HL-60/S4 treated with phorbol 12-myristate 13-acetate at 8.2 ng/mL for 4 days and 3 days (cell line): Measurements from ENCODE around the gene LGR6.
"Not testable (repeated sequence)": the region's sequence is repeated elsewhere in the genome, so short reads cannot be mapped to it uniquely, and the experiment has no call there.

Source experiments
- in situ Hi-C: fragments of 300-500 bp; cut with MboI; formaldehyde crosslinking; loops from 2 replicates; pipeline ENCODE4 v1.15.0; 2022; ENCODE audit warnings: low sequenced_read_pairs

Gene LGR6

DNA sequence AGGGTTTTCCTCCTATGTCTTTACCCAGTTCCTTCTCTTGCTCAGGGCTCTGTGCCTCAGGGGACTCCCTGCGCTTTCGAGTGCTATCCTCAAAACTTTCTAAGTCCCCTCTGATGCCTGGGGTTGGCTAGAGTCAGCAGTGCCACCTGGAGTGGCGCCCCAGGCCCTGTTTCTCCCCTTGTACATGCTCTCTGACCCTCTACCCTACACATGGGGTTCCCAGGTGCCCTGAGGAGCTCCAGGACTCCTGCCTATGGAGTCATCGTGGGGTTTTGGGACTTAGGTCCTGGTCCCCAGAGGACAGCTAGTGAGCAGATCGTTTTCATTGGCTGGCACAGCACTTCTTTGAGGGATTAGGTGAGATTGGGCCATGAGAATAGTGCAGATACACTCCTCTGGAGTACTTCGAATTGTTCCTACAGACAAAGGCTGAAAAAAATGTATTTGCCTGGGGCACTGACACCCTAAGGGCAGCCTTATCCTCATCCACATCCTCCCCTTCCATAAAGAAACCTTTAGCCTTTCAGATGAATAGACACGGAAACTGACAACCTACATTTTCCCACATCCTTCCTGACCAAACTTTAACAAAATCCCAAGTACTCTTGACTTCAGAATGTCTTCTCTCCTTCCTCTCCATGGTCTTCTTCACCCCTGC is 41.5 kb downstream of the LGR6 start:
- in situ Hi-C loops = no loop called here

DNA sequence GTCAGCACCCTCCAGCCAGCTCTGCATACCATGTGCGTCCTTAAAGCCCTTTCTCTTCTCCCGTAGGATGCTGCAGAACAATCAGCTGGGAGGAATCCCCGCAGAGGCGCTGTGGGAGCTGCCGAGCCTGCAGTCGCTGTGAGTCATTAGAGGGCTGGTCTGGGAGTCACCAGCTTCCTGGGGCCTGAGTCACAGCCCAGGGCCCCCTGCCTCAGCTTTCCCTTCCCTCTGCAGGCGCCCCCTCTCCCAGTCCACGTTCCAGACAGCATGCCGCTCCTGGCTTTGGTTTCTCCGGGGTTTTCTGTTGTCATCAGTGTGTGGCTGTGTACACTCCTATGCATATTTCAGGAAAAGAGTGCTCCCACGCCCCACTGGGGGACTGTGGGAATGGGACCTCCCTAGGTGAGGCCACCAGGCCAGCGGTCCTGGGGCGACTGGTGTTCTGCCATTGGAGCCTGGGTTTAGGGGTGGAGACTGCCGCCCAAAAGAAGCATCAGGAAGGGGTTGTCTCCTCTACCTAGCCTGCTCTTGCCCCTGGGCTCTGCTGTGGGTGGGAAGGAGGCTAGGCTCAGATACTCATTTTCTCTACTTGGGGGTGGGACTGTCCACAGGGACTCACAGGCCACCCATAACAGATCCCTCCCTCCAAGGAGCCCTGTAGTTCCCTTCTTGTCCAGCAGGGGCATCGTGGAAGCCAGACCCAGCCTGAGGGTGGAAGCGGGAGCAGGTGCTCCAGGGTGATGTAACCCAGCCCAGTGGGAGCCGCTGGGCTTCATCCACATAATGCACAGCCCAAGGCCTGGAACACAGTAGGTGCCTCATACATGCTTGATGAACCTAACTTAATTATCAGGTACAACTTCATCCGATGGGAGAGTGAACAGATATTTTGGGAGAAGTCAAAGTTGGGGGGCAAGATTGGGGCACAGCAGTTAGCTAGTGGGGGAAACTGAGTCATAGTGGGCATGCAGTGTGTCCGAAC is 42.5 kb downstream of the LGR6 start:
- in situ Hi-C loops = no loop called here

DNA sequence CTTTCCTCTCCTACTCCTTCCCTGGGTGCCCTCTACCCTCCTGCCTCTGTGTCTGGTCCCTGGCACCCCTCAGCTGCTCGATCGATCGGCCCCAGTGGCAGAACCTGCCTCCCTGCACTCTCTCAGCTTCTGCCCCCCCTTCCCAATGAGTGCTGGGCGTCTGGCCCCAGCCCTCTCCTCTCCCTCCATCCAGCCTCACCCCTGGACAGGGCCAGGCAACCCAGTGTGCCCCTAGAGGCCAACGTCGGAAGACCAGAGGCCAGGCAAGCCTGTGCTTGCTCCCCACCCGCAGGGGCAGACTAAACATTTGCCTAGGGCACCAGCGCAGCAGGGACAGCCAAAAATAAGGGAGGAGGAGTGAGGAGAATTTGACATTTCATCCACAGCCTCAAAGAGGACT is 43.5 kb downstream of the LGR6 start:
- in situ Hi-C loops = no loop called here

DNA sequence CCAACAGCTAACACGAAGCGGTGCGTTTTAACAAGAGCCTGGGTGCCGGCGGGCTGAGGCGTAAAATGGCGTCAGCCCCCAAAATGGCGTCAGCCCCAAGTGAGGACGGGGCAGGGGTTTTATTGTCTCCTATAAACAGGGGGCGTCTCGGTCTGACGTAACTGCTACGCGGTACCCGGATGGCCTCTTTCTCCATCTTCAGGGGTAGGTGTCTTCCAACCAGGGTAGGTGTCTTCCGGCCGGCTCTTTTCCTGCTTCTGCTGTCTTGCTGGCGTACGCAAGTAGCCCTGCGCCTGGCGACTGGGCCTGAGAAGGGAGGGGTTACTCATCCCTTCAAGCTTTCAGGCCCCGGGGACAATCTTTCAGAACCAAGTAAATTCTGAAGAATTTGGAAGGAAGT is 45.3 kb downstream of the LGR6 start:
- in situ Hi-C loops = no loop called here

DNA sequence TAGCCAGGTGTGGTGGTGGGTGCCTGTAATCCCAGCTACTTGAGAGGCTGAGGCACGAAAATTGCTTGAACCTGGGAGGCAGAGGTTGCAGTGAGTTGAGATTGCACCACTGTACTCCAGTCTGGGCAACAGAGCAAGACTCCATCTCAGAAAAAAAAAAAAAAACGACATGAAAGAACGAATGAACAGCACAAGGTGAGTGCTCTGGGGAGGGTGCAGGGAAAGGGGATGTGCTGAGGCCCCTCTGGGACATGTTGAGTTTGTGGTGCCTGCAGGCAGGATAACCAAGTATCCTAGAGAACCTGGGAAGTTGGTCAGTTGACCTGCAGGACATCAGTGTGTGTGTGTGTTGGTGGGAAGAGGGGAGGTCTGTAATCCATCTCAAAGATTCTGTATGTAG is 46.6 kb downstream of the LGR6 start:
- in situ Hi-C loops = not testable (repeated sequence)

DNA sequence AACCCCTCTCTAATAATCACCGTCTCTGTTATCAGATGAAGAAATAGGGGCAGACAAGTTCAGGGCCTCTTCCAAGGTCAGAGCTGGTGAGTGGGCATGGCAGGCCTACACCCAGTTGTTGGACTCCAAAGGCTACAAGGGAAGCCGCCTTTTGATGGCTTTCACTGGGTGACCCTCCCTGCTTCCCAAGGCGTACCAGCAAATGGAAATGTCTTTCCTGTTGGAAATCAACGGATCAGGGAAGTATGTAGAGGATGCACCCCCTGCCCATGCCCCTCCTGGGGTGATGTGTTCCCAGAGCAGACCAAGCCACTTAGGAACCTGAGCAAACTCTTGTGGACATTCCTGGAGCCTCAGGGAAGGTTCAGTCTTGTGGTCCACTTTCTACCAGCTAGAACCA is 47.4 kb downstream of the LGR6 start:
- in situ Hi-C loops = no loop called here

DNA sequence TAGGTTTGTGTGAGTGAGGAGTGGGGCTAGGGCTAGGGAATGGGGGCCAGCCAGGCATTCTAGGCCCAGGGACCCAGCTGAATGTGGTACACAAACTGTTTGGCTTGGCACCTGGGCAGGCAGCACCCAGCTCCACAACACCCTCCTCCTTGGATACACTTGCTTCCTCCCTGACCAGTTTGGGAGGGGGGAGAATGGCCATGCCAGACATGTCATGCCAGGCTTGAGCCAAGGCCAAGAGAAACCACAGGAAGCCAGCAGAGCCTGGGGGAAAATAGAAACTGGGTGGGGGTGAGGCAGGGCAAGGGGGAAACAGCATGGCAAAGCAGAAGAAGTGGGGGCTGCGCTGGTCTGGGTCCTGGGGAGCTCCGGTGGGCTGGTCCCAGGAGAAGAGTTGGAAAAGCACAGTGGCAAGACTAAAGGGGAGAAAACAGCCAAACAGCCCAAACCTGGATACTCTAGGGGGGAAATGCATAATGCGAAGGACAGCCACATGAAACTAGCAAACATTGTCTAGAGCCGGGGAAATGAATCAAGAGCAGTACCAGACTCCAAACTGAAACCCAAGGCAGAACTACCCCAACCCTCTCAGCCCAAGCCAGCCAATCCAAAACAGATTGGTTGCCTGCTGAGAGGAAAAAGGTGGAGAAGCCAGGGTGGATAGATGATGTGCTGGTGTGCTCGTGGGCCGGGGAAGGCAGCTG is 47.9 kb downstream of the LGR6 start:
- in situ Hi-C loops = no loop called here

DNA sequence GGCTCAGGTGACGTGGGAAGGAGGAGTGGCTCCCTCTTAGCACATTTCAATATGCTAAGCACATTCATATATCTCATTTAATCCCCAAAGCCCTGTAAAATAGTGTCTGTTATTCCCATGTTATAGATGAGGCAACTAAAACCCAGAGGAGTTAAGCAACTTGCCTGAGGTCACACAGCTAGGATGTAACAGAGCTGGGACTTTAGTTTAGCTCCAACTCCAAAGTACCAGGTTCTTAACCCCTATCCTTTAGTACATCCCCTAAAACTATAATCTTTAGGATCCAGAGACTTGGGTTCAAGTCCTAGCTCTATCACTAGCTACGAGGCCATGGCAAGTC is 48.5 kb downstream of the LGR6 start:
- in situ Hi-C loops = no loop called here

DNA sequence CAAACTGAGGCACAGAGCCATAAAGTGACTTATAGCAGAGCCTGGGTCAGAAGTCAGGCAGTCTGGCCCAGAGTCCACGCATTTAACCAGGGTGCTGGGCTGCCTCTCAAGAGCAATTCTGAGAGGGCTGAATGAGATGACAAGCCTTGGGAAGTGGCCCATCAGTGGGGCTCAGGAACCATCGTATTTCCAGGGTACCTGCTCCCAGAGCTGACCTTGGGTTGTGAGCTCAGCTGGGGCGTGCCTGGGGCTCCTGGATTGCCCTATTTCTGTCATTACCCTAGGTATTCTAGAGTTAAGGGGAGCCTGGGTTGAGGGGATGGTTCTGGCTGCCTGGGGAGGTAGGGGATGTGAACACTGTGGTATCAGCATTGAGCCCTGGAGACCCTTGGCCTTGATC is 49.4 kb downstream of the LGR6 start:
- in situ Hi-C loops = no loop called here

DNA sequence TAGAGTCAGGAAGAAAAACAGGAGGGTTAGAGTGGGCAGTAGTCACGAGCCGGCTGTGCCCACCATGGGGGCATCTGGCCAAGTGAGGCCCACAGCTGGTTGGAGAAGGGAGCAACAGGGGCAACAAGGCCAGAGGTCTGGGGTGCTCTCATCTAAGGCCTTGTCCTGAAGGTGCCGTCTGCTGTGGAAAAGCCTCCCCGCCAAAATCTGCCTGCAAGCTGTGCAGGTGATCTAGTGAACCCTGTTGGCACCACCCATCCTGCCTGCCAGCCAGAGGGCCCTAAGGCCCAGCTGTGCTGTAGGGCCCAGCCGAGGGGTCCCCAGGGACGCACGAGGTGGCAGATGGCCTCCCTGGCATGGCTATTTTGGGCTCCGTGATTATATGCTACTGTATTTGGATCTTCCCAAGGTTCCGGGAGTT is 51.3 kb downstream of the LGR6 start:
- in situ Hi-C loops = no loop called here

DNA sequence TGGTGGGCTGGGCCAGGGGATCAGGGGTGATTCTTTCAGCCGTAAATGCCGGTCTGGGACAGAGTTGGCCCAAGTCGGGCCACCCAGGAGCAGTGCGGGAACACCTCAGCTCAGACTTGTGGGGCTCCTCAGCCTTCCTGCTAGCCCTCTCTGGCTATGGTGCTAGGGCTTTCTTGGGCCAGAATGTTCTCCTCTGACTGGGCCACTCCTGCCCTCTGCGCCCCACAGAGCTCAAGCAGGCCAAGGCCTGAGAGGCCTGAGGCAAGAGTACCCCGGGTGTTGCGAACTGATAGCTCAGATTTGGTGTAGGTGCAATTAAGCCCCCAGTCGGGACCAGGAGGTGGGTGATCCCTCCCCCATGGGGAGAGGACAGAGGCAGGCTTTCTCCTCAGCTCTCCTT is 51.8 kb downstream of the LGR6 start:
- in situ Hi-C loops = no loop called here

DNA sequence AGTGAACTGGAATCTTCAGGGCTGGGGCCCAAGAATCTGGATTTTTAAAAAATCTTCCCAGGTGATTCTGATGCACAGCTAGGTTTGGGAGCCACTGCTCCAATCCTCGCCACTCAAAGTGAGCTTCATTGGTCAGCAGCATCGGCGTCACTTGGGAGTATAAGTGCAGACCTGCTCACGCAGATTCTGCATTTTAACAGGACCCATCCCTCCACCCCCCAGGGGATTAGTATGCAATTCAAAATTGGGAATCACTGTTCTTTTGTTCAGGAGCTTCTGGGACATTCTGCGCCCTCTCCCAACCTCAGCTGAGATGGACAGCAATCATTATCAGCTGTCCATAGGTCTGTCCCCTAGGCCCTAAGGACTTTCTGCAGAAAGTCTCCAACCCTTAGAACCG is 53.5 kb downstream of the LGR6 start:
- in situ Hi-C loops = no loop called here

DNA sequence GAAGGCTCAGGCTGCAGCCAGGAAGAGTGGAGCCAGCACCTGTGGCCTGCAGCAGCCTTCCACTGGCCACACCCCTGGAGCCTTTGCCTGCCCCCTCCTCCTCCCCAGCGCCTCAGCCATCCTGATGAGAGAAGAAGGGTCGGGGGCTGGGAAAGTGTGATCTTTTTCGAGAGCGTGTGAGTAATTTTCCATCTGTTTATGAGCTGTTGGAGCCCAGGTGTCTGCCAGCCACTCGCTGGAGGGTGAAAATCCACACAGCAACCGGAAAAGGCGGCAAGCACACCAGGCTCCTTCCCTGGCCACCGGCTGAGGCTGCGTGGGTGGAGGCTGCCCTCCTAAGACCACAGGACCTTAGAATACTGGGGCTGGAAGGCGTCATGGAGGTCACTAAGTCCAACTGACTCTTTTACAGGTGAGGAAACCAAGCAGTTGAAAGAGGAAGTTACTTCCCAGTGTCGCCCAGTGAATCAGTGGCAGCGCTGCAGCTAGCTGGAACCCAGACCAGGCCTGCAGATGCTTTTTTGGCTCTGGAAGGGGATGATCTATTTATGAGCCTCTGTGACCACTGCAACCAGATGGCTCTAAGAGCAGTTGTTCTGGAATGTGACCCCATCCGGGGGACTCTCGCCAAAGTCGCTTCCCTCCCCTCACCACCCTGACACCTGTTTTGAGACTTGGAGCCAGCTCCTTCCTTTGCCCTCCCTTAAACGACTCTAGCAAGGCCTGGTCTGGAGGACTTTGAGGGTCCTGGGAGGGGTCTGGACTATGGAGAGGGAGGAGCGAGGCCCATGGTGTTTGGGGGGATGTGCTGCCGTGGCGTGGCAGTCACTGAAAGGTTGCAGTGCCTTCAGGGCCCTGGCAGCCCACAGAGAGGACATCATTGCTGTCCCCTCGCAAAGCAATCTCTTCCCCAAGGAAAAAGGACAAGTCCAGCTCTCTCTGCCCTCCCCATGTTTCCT is 54.5 kb downstream of the LGR6 start:
- in situ Hi-C loops = no loop called here

DNA sequence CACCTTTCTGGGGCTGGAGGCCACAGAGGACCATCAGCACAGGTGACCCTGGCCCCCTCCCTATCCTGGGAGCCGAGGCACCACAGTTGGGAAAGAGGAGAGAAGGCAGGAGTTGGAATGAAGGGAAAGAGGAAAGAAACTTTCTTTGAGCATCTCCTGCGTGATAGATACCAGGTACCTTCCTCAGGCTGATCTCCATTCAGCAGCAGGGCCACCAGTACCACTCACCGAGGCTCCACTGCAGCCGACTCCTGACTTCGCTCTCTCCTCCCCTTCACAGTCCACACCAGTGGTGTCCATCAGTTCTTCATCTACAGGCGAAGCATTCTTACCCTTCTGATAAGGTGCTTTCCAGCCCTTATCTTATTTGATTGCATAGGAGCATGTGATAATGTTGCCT is 55.3 kb downstream of the LGR6 start:
- in situ Hi-C loops = no loop called here

DNA sequence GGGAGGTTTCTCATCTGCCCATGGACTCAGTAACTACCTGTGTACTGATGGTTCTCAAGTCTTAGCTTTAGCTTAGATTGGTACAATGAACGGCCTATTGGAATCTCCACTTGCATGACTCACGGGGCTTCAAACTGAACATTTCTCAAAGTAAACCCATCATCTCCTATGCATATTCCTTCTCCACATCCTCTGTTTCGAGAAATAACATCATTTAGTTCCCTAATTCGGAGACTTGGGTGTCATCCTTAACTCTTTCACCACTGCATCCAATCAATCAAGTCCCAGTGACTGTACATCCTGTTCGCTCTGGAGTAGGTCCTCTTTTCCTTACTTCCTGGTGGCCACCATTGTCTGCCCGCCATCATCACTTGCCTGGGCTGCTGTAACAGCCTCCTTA is 55.8 kb downstream of the LGR6 start:
- in situ Hi-C loops = no loop called here

DNA sequence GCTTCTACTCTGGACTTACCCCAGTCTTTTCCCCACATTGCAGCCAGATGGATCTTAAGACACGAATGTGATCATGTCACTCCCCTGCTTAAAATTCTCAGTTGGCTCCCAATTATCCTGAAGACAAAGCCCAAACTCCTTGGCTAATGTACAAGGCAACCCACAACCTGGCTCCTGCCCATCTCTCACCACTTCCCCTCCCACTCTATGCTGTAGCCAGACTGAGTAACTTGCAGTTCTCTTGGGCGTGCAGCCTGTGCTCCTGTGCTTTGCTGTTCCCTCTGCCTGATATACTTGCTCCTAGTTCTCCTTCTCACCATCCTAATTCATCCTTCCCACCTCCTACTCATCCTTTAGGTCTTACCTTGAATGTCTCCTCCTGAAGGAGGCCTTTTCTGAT is 56.2 kb downstream of the LGR6 start:
- in situ Hi-C loops = no loop called here

DNA sequence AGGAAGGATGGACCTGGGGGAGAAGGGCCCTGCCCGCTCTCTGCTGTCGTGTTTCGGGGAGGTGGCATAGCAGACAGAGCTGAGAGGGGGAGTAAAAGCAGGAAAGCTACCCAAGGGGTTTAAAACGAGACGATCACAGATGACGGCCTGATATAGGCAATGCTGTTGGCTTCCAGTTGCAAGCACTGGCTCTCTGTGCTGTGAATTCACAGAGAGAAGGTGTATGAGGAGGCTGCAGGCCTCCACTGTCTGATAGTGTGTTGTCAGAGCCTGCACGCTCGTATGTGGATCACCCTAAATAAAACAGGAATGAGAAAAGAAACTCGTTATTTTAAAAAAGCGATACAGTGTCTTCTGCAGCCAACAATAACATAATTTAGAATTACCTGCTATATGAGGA is 57.4 kb downstream of the LGR6 start:
- in situ Hi-C loops = no loop called here

DNA sequence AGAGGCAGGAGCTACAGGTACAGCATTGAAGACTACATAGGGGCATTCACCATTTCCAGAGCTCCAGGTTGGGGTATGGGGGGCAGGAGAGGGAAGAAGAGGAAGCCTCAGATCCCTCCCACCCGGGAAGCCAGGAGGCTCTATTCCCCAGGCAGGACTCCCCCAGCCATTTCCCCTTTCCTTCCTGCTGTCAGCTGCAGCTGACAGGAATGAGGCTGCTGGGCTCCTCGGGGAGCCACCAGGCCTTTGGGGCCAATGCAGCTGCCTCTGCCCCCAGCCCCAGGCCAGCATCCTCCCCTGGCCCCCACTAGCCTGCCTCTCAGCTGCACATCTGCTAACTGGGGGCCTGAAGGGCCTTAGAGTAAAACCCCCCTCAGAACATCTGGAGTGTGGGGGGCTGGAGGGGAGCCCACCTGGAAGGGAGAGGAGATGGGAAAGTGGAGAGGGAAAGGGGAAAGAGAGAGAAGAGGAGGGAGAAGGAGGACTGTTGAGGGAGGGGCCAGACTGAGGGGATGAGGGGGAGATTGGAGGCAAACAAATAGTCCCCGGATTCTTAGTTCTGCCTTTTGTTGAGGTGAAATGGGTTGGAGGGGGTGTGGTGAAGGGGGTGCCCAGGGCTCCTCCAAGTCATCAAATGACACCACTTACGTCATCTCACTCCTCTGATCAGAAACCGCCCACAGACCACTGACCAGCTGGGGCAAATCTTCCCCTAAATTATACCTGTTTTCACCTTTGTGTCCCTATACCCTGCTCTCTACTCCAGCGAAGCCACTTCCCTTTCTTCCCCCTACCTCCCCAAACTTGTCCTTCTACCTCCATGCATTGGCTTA is 58.0 kb downstream of the LGR6 start:
- in situ Hi-C loops = no loop called here

DNA sequence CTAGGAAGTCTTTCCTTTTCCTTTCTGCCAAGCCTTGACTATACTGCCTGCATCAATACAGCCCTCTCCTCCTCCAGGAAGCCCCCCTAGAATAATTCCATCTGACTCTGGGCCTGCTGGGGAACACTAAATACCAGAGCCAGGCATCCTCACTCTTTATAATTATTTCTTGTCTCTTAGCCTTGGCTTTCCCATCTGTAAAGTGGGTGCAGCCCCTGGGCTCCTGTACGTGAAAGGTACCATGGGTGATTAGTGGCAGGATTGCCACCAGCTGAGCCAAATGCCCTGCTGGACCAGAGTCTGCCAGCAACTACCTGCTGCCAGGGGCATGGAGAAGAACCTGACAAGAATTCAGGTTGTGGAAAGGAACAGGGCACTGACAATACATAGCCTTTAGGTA is 58.7 kb downstream of the LGR6 start:
- in situ Hi-C loops = no loop called here
